Left hindlimb (tissue), 1 donor: ENCODE data around the gene GSTA3.
"Not testable (repeated sequence)": the region's sequence is repeated elsewhere in the genome, so short reads cannot be mapped to it uniquely, and the experiment has no call there.

Experiments used
- DNase-seq: peaks from one replicate; pipeline ENCODE4 v3.0.0-alpha.2; 2018

GSTA3 gene

DNA sequence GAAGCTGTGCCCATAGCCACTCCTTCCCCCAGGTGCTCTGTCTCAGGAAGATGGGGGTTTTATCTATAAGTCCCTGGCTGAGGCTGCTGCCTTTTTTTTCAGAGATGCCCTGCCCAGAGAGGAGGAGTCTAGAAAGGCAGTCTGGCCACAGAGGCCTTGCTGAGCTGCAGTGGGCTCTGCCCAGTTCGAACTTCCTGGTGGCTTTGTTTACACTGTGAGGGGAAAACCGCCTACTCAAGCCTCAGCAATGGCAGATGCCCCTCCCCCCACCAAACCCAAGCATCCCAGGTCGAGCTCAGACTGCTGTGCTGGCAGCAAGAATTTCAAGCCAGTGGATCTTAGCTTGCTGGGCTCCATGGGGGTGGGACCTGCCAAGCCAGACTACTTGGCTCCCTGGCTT, 53.4 kb downstream of the GSTA3 start:
- DNase-seq: not testable (repeated sequence)

DNA sequence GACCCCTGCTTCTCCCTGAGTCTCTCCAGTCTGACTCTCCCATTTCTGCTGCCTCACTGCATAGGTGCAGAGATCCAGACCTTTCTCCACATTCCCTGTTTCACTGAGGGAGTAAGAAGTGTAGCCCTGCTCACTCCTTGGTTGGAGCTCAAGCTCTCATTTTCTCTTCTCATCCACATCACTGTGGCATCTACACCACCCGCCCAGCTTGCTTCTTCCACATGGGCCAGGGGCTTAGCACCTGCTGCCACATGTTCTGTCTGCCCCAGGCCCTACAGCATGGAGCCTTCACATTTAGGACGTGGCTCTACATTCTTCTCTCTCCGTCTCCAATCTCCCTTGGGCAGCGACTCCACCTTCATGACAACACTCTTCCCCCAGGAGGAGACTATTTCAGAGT, 60.4 kb downstream of the GSTA3 start:
- no peak for DNase-seq
